IMR-90 (cell line): Measurements from ENCODE around the gene OPN1LW. TPM values are rescaled to one million over a fixed set of nuclear protein-coding genes. Genes with fewer than 3 reads are reported as not detected.

ENCODE experiments used
- ATAC-seq: fragments of 200-7000 bp; cut with Tn5 transposase; 2 replicates; pipeline ENCODE4 v1.9.1; 2020; ENCODE audit warnings: low read depth, mild to moderate bottlenecking, moderate library complexity
- BruUV-seq: library from RNA; stranded (reverse); fragments of 400-500 nt; replicated peaks from 2 replicates; lab custom pipeline; 2021; lab: Mats Ljungman, UMichigan
- CTCF ChIA-PET: fragments of 300-600 bp; formaldehyde crosslinking; extraction: SDS; loops from one replicate; lab custom pipeline; 2021; ENCODE audit warnings: antibody characterized with exemption; lab: Yijun Ruan, JAX
- POLR2A ChIA-PET: fragments of 300-600 bp; sonication (Branson Sonifier 250); formaldehyde crosslinking; loops from one replicate; lab custom pipeline; 2022; ENCODE audit warnings: antibody characterized with exemption; ENCODE audit not compliant: unreplicated experiment; lab: Charles Lee
- DNase-seq: peaks from one replicate; pipeline ENCODE4 v3.0.0; 2013
- H2AFZ ChIP-seq: replicated peaks from 2 replicates; pipeline ENCODE3; 2013; ENCODE audit warnings: low read length, mild to moderate bottlenecking; ENCODE audit not compliant: poor library complexity
- H2AK5ac ChIP-seq: 2 replicates; pipeline ENCODE4 v1.6.1; 2013; ENCODE audit warnings: low read depth, low read length, inconsistent platforms
- H2AK9ac ChIP-seq: replicated peaks from 2 replicates; pipeline ENCODE3; 2013; ENCODE audit warnings: mild to moderate bottlenecking, low read depth, low read length, moderate library complexity; ENCODE audit not compliant: poor library complexity
- H2BK120ac ChIP-seq: 2 replicates; pipeline ENCODE4 v1.6.1; 2013; ENCODE audit warnings: low read depth, low read length, inconsistent platforms
- H2BK15ac ChIP-seq: 3 replicates; pipeline ENCODE4 v1.6.1; 2013; ENCODE audit warnings: low read depth, low read length, inconsistent platforms
- H2BK20ac ChIP-seq: 2 replicates; pipeline ENCODE4 v1.6.1; 2013; ENCODE audit warnings: low read depth, mild to moderate bottlenecking, inconsistent platforms, low read length, moderate library complexity
- H2BK5ac ChIP-seq: 2 replicates; pipeline ENCODE4 v1.6.1; 2013; ENCODE audit warnings: mild to moderate bottlenecking, low read depth, low read length, inconsistent platforms; ENCODE audit not compliant: poor library complexity, severe bottlenecking
- H3K14ac ChIP-seq: replicated peaks from 2 replicates; pipeline ENCODE4 v1.6.1; 2013; ENCODE audit warnings: low read depth, low read length, inconsistent platforms
- H3K18ac ChIP-seq: 2 replicates; pipeline ENCODE4 v1.6.1; 2013; ENCODE audit warnings: low read depth, low read length, control low read depth
- H3K23ac ChIP-seq: 2 replicates; pipeline ENCODE4 v1.6.1; 2013; ENCODE audit warnings: low read depth, low read length, inconsistent platforms
- H3K27ac ChIP-seq: 2 replicates; pipeline ENCODE4 v1.5.1; 2013; ENCODE audit warnings: mild to moderate bottlenecking, control low read depth, low read length; ENCODE audit not compliant: insufficient read depth
- H3K27me3 ChIP-seq: 2 replicates; pipeline ENCODE4 v1.6.1; 2013; ENCODE audit warnings: low read length; ENCODE audit not compliant: control insufficient read depth, insufficient read depth
- H3K36me3 ChIP-seq: 2 replicates; pipeline ENCODE4 v1.6.1; 2013; ENCODE audit warnings: low read length, mixed read lengths; ENCODE audit not compliant: control insufficient read depth, insufficient read depth
- H3K4ac ChIP-seq: 2 replicates; pipeline ENCODE4 v1.6.1; 2013; ENCODE audit warnings: low read depth, low read length, inconsistent platforms
- H3K4me1 ChIP-seq: 2 replicates; pipeline ENCODE4 v1.6.1; 2013; ENCODE audit warnings: low read length, mixed read lengths; ENCODE audit not compliant: control insufficient read depth, insufficient read depth
- H3K4me2 ChIP-seq: 2 replicates; pipeline ENCODE4 v1.6.1; 2013; ENCODE audit warnings: low read depth, mild to moderate bottlenecking, control low read depth, low read length, moderate library complexity
- H3K4me3 ChIP-seq: 2 replicates; pipeline ENCODE4 v1.5.1; 2013; ENCODE audit warnings: low read depth, mild to moderate bottlenecking, control low read depth, low read length, moderate library complexity; ENCODE audit not compliant: insufficient read depth
- H3K56ac ChIP-seq: 2 replicates; pipeline ENCODE4 v1.6.1; 2013; ENCODE audit warnings: low read length, inconsistent platforms; ENCODE audit not compliant: insufficient read depth; ENCODE audit errors: extremely low read depth
- H3K79me1 ChIP-seq, 2 experiments: 2 replicates each; pipeline ENCODE4 v1.6.1; 2013; ENCODE audit warnings: low read length in 2 of 2, inconsistent platforms in 1 of 2, low read depth in 1 of 2
- H3K9ac ChIP-seq: 2 replicates; pipeline ENCODE4 v1.6.1; 2013; ENCODE audit warnings: low read depth, low read length, control low read depth
- H3K9me1 ChIP-seq: 2 replicates; pipeline ENCODE4 v1.6.1; 2013; ENCODE audit warnings: low read length, inconsistent platforms; ENCODE audit not compliant: insufficient read depth
- H3K9me3 ChIP-seq: 2 replicates; pipeline ENCODE4 v1.6.1; 2013; ENCODE audit warnings: low read length; ENCODE audit not compliant: control insufficient read depth, insufficient read depth
- H4K20me1 ChIP-seq: 2 replicates; pipeline ENCODE4 v1.6.1; 2013; ENCODE audit warnings: low read length, inconsistent platforms; ENCODE audit not compliant: insufficient read depth
- H4K5ac ChIP-seq: 2 replicates; pipeline ENCODE4 v1.6.1; 2013; ENCODE audit warnings: mild to moderate bottlenecking, low read depth, low read length, control low read depth
- H4K8ac ChIP-seq, 2 experiments: 2 replicates each; pipeline ENCODE4 v1.6.1; 2013; ENCODE audit warnings: low read depth in 2 of 2, low read length in 2 of 2, control low read depth in 1 of 2, inconsistent platforms in 1 of 2
- H4K91ac ChIP-seq: 2 replicates; pipeline ENCODE4 v1.6.1; 2013; ENCODE audit warnings: low read depth, low read length, inconsistent platforms; ENCODE audit not compliant: insufficient read depth
- BHLHE40 ChIP-seq: fragments of 150-350 bp; IDR thresholded peaks from 2 replicates; pipeline ENCODE4 v1.6.1; 2016; ENCODE audit warnings: mild to moderate bottlenecking, low read depth, low read length
- CEBPB ChIP-seq: IDR thresholded peaks from 2 replicates; pipeline ENCODE4 v1.6.1; 2012; ENCODE audit warnings: low read depth, low read length, improper control_type of control experiment
- CHD1 ChIP-seq: IDR thresholded peaks from 2 replicates; pipeline ENCODE4 v1.6.1; 2012; ENCODE audit warnings: low read depth, low read length, improper control_type of control experiment
- FOS ChIP-seq: fragments of 150-350 bp; IDR thresholded peaks from 2 replicates; pipeline ENCODE4 v1.6.1; 2016; ENCODE audit warnings: low read depth, low read length
- MAFK ChIP-seq: IDR thresholded peaks from 2 replicates; pipeline ENCODE4 v1.6.1; 2012; ENCODE audit warnings: low read depth, low read length, improper control_type of control experiment
- MAZ ChIP-seq: IDR thresholded peaks from 2 replicates; pipeline ENCODE4 v1.6.1; 2012; ENCODE audit warnings: low read depth, mild to moderate bottlenecking, low read length, improper control_type of control experiment, moderate library complexity, borderline replicate concordance
- MXI1 ChIP-seq: IDR thresholded peaks from 2 replicates; pipeline ENCODE4 v1.6.1; 2012; ENCODE audit warnings: low read depth, mild to moderate bottlenecking, low read length, moderate library complexity, borderline replicate concordance
- NFE2L2 ChIP-seq: fragments of 150-350 bp; IDR thresholded peaks from 2 replicates; pipeline ENCODE4 v1.6.1; 2016; ENCODE audit warnings: low read depth, mild to moderate bottlenecking, low read length
- POLR2A ChIP-seq: IDR thresholded peaks from 2 replicates; pipeline ENCODE4 v1.6.1; 2012; ENCODE audit warnings: mild to moderate bottlenecking, low read depth, low read length
- RAD21 ChIP-seq: IDR thresholded peaks from 2 replicates; pipeline ENCODE4 v1.6.1; 2012; ENCODE audit warnings: low read length, improper control_type of control experiment
- RCOR1 ChIP-seq: IDR thresholded peaks from 2 replicates; pipeline ENCODE4 v1.6.1; 2012; ENCODE audit warnings: mild to moderate bottlenecking, low read length, improper control_type of control experiment; ENCODE audit not compliant: insufficient replicate concordance
- WGBS, 2 experiments: methylation state at CpG; one replicate each; pipeline versions ENCODE4 v1.1.5 to v1.1.7; 2013; ENCODE audit warnings: missing lambda C conversion rate in 2 of 2; ENCODE audit not compliant: insufficient read length in 1 of 2; ENCODE audit errors: extremely low coverage in 2 of 2; 5-methylcytosine and 5-hydroxymethylcytosine counted together
- dilution Hi-C: fragments of 300-500 bp; cut with HindIII; formaldehyde crosslinking; loops from one replicate; pipeline ENCODE4 v1.14.3; 2018; ENCODE audit warnings: low sequenced_read_pairs; ENCODE audit not compliant: unreplicated experiment
- in situ Hi-C: fragments of 300-500 bp; cut with MboI; formaldehyde crosslinking; loops from 3 replicates; pipeline ENCODE4 v1.14.3; 2019; ENCODE audit warnings: low sequenced_read_pairs, inconsistent platforms, mixed read lengths
- intact Hi-C: fragments of 100-400 bp; cut with micrococcal nuclease; formaldehyde crosslinking; loops from 2 replicates; pipeline ENCODE4 v1.10.0; 2022
- polyA plus RNA-seq, 3 experiments: library from polyadenylated mRNA; depleted of rRNA; stranded (reverse); fragments of >200 nt; gene quantifications; 2 replicates each; pipeline ENCODE4 v1.2.3, GENCODE V29; 2012; ENCODE audit warnings: low replicate concordance in 1 of 3
- total RNA-seq: library from RNA; depleted of rRNA; stranded (reverse); fragments of >200 nt; gene quantifications from 2 replicates; pipeline ENCODE4 v1.2.3, GENCODE V29; 2012
- TF ChIP-seq, protein P1 (sequence below): conservative IDR thresholded peaks from 2 replicates; pipeline ENCODE4 v1.5.1; 2012; ENCODE audit warnings: mild to moderate bottlenecking, low read depth, low read length, improper control_type of control experiment
- TF ChIP-seq, protein P2 (sequence below): fragments of 150-350 bp; IDR thresholded peaks from 2 replicates; pipeline ENCODE4 v1.6.1; 2017; ENCODE audit warnings: mild to moderate bottlenecking, antibody characterized with exemption, low read length, low read depth
- TF ChIP-seq, protein P3 (sequence below): fragments of 150-350 bp; IDR thresholded peaks from 2 replicates; pipeline ENCODE4 v1.6.1; 2016; ENCODE audit warnings: low read depth, mild to moderate bottlenecking, low read length, moderate library complexity, borderline replicate concordance

The OPN1LW gene
- total and polyA plus RNA-seq, 2 of the 4 experiments (the other 2 are of a cell fraction): not detected

DNA sequence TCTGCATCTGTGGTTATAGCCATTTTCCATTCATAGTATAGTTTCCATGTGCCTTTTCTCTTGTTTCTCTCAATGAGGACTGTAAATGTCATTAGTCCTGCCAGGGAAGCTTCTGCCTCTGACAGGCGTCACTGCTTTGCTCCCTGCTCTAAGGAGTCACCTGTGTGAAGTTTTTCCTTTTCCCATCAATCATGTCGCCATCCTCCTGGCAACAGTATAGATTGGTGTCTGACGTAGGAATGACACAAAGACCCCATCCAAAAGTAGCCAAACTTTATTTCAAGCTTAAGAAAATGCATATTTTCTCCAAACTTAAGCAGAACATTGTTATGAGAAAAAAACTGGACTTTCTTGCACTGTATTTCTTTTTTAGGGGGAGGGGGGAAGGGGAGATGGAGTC, 23.5 kb upstream of the OPN1LW start:
- Histone ChIP-seq H2AFZ (no peak overlapping the region), H3K27ac (no peak overlapping the region), H3K4me1 (no peaks in the 10 kb centered on the region), H4K5ac (no peak overlapping the region), H3K9ac (no peak overlapping the region), H4K8ac (no peak overlapping the region), H3K4me3 (no peak overlapping the region), H3K79me1 (no peaks in the 10 kb centered on the region), H2AK5ac (no peak overlapping the region), H3K36me3 (no peaks in the 10 kb centered on the region), H2BK120ac (no peak overlapping the region), H3K14ac (no peak overlapping the region), H3K18ac (no peak overlapping the region), H3K9me1 (no peaks in the 10 kb centered on the region), H3K23ac (no peak overlapping the region), H2BK15ac (no peak overlapping the region), H3K56ac (no peak overlapping the region), H3K9me3 (peaks cover 4% of the 10 kb centered on the region; the same call in 1 of the 2 replicates), H3K4ac (no peak overlapping the region), H2BK5ac (no peak overlapping the region), H4K91ac (no peak overlapping the region), H3K27me3 (peaks cover 23% of the 10 kb centered on the region), H2BK20ac (no peak overlapping the region), H2AK9ac (no peak overlapping the region), H4K20me1 (no peaks in the 10 kb centered on the region), H3K4me2 (no peak overlapping the region)
- TF ChIP-seq RCOR1: no peak
- TF ChIP-seq NFE2L2: no peak
- TF ChIP-seq POLR2A: no peak
- TF ChIP-seq, protein P1, sequence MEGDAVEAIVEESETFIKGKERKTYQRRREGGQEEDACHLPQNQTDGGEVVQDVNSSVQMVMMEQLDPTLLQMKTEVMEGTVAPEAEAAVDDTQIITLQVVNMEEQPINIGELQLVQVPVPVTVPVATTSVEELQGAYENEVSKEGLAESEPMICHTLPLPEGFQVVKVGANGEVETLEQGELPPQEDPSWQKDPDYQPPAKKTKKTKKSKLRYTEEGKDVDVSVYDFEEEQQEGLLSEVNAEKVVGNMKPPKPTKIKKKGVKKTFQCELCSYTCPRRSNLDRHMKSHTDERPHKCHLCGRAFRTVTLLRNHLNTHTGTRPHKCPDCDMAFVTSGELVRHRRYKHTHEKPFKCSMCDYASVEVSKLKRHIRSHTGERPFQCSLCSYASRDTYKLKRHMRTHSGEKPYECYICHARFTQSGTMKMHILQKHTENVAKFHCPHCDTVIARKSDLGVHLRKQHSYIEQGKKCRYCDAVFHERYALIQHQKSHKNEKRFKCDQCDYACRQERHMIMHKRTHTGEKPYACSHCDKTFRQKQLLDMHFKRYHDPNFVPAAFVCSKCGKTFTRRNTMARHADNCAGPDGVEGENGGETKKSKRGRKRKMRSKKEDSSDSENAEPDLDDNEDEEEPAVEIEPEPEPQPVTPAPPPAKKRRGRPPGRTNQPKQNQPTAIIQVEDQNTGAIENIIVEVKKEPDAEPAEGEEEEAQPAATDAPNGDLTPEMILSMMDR: no peak
- TF ChIP-seq CHD1: no peak
- TF ChIP-seq, protein P2, sequence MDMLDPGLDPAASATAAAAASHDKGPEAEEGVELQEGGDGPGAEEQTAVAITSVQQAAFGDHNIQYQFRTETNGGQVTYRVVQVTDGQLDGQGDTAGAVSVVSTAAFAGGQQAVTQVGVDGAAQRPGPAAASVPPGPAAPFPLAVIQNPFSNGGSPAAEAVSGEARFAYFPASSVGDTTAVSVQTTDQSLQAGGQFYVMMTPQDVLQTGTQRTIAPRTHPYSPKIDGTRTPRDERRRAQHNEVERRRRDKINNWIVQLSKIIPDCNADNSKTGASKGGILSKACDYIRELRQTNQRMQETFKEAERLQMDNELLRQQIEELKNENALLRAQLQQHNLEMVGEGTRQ: no peak
- TF ChIP-seq CEBPB: no peak
- no peak for TF ChIP-seq MXI1
- no peak for TF ChIP-seq MAFK
- no peak for TF ChIP-seq FOS
- TF ChIP-seq, protein P3, sequence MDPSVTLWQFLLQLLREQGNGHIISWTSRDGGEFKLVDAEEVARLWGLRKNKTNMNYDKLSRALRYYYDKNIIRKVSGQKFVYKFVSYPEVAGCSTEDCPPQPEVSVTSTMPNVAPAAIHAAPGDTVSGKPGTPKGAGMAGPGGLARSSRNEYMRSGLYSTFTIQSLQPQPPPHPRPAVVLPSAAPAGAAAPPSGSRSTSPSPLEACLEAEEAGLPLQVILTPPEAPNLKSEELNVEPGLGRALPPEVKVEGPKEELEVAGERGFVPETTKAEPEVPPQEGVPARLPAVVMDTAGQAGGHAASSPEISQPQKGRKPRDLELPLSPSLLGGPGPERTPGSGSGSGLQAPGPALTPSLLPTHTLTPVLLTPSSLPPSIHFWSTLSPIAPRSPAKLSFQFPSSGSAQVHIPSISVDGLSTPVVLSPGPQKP: no peak
- no peak for TF ChIP-seq RAD21
- no peak for TF ChIP-seq MAZ
- TF ChIP-seq BHLHE40: no peak
- dilution Hi-C loops: no loop called here
- in situ Hi-C loops: no loop called here
- BruUV-seq: no TSS peak
- ATAC-seq: no peak
- CTCF ChIA-PET: no interaction called here
- intact Hi-C loops: no loop called here
- no CpG with 5 or more reads among the region's 3 CpGs for WGBS, 2 experiments
- no peak for DNase-seq
- POLR2A ChIA-PET: no interaction called here
